MCF 10A (cell line): Measurements from ENCODE around the gene MAGI1. TPM values are rescaled to one million over a fixed set of nuclear protein-coding genes. Genes with fewer than 3 reads are reported as not detected.
A peak's percentile ranks its signal among the peaks of the same experiment; 100 is the strongest.

Experiments used
- BruUV-seq: library from RNA; stranded (reverse); fragments of 400-500 nt; replicated peaks from 2 replicates; lab custom pipeline; 2021; lab: Mats Ljungman, UMichigan
- CTCF ChIA-PET: fragments of 300-600 bp; sonication (Branson Sonifier 250); formaldehyde crosslinking; extraction: SDS; loops from one replicate; lab custom pipeline; 2021; ENCODE audit warnings: antibody characterized with exemption, inconsistent platforms; lab: Yijun Ruan, JAX
- POLR2A ChIA-PET: fragments of 300-600, 350-650 bp; sonication (Branson Sonifier 250); formaldehyde crosslinking; extraction: SDS; loops from one replicate; lab custom pipeline; 2020; ENCODE audit warnings: antibody characterized with exemption, inconsistent platforms; lab: Yijun Ruan, JAX
- DNase-seq: peaks from one replicate; pipeline ENCODE4 v3.0.0-alpha.2; 2018; ENCODE audit not compliant: unreplicated experiment
- H3K27ac Mint-ChIP-seq: one replicate; pipeline ENCODE4 v1.8.0; 2022; ENCODE audit warnings: mild to moderate bottlenecking, low read depth, mixed read lengths; ENCODE audit not compliant: unreplicated experiment
- H3K27me3 Mint-ChIP-seq: one replicate; pipeline ENCODE4 v1.8.0; 2022; ENCODE audit warnings: mixed read lengths; ENCODE audit not compliant: insufficient read depth, unreplicated experiment
- H3K36me3 Mint-ChIP-seq: one replicate; pipeline ENCODE4 v1.8.0; 2022; ENCODE audit warnings: mild to moderate bottlenecking, moderate library complexity, mixed read lengths; ENCODE audit not compliant: insufficient read depth, unreplicated experiment
- H3K4me1 Mint-ChIP-seq: one replicate; pipeline ENCODE4 v1.8.0; 2022; ENCODE audit warnings: mixed read lengths; ENCODE audit not compliant: insufficient read depth, unreplicated experiment
- H3K4me3 Mint-ChIP-seq: one replicate; pipeline ENCODE4 v1.8.0; 2022; ENCODE audit warnings: mild to moderate bottlenecking, moderate library complexity, mixed read lengths; ENCODE audit not compliant: unreplicated experiment
- H3K9me3 Mint-ChIP-seq: one replicate; pipeline ENCODE4 v1.8.0; 2022; ENCODE audit warnings: mixed read lengths; ENCODE audit not compliant: unreplicated experiment
- intact Hi-C: fragments of 100-400 bp; cut with micrococcal nuclease; formaldehyde crosslinking; loops from 2 replicates; pipeline ENCODE4 v1.14.1; 2022
- total RNA-seq: library from RNA; stranded (reverse); gene quantifications from 2 replicates; pipeline ENCODE4 v1.2.3, GENCODE V29; 2022
- TF ChIP-seq, protein P1 (sequence below): fragments of 200-600 bp; IDR thresholded peaks from one replicate; pipeline ENCODE4 v1.8.0; 2022; ENCODE audit warnings: antibody characterized with exemption, mild to moderate bottlenecking; ENCODE audit not compliant: unreplicated experiment

Gene MAGI1
- total RNA-seq, 1 experiment from 2014 or later, result 6.2 TPM

DNA sequence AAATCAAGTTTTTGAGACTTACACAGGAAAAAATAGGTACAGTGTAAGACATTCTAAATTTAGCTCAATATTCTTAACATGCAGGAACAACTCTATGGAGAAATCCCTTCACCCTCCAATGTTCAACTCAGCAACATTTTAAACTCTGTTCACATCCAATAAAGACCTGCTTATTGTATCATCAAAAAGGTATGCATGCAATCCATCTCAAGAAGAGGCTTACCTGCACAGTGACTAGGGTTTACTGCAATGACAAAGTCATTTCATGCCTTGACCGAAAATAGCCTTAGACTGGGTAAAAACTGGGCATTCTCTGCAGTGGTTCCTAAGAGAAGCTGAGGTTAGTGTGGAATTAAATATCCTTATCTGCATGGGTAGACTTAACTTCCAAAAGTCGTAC is 80.5 kb downstream of the MAGI1 start:
- Mint-ChIP-seq H3K4me3 (no peak overlapping the region), H3K36me3 (no peaks in the 10 kb centered on the region), H3K9me3 (no peaks in the 10 kb centered on the region), H3K27ac (no peak overlapping the region), H3K4me1 (peaks cover 6% of the 10 kb centered on the region), H3K27me3 (no peaks in the 10 kb centered on the region)
- no TSS peak for BruUV-seq
- POLR2A ChIA-PET, result no interaction called here
- CTCF ChIA-PET, result interaction anchor here (0.7 kb wide), 1 partner anchor 48 kb away, joined by 3 read pairs; no protein-coding TSS in a partner anchor
- TF ChIP-seq, protein P1, sequence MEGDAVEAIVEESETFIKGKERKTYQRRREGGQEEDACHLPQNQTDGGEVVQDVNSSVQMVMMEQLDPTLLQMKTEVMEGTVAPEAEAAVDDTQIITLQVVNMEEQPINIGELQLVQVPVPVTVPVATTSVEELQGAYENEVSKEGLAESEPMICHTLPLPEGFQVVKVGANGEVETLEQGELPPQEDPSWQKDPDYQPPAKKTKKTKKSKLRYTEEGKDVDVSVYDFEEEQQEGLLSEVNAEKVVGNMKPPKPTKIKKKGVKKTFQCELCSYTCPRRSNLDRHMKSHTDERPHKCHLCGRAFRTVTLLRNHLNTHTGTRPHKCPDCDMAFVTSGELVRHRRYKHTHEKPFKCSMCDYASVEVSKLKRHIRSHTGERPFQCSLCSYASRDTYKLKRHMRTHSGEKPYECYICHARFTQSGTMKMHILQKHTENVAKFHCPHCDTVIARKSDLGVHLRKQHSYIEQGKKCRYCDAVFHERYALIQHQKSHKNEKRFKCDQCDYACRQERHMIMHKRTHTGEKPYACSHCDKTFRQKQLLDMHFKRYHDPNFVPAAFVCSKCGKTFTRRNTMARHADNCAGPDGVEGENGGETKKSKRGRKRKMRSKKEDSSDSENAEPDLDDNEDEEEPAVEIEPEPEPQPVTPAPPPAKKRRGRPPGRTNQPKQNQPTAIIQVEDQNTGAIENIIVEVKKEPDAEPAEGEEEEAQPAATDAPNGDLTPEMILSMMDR, result no peak
- DNase-seq, result no peak
- intact Hi-C loops, result no loop called here

DNA sequence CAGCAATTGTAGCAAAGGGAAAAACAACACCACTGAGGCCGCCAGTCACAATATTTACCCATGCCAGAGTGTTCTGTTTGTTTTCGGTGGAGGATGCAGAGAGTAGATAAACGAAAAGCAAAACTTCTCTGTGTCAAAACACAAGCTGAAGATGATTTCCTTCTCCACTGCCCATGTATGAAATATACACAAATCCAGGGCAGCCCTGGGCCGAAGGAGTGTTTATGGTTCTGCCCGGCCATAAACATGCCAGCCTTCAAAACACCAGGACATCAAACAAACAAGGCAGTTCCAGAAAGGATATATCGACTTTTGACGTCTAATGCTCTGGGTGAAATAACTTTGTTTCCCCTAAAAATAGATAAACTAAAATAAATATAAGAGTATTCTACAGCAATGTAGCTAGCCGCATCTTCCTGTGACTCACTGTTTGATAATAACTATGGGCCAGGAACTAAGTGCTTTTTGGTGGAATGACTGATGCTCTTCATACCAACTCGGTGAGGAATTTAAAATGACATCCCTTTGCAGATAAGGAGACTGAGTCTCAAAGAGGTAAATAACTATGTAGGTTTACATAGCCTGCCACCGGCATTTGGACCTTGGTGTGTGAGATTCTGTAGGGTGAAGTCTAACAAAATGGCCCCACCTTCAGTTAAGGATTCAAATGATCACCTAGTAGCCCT is 82.8 kb downstream of the MAGI1 start:
- Mint-ChIP-seq H3K27ac (no peak overlapping the region), H3K4me1 (peaks cover 6% of the 10 kb centered on the region), H3K4me3 (no peak overlapping the region), H3K36me3 (no peaks in the 10 kb centered on the region), H3K27me3 (no peaks in the 10 kb centered on the region), H3K9me3 (no peaks in the 10 kb centered on the region)
- peak; percentile 14 for DNase-seq
- ChIA-PET CTCF (no interaction called here), POLR2A (interaction anchor here (0.6 kb wide), 2 partner anchors 15 to 110 kb away, joined by 3 read pairs; no protein-coding TSS in a partner anchor)
- intact Hi-C loops, result no loop called here
- BruUV-seq, result no TSS peak
- TF ChIP-seq, protein P1, result no peak

DNA sequence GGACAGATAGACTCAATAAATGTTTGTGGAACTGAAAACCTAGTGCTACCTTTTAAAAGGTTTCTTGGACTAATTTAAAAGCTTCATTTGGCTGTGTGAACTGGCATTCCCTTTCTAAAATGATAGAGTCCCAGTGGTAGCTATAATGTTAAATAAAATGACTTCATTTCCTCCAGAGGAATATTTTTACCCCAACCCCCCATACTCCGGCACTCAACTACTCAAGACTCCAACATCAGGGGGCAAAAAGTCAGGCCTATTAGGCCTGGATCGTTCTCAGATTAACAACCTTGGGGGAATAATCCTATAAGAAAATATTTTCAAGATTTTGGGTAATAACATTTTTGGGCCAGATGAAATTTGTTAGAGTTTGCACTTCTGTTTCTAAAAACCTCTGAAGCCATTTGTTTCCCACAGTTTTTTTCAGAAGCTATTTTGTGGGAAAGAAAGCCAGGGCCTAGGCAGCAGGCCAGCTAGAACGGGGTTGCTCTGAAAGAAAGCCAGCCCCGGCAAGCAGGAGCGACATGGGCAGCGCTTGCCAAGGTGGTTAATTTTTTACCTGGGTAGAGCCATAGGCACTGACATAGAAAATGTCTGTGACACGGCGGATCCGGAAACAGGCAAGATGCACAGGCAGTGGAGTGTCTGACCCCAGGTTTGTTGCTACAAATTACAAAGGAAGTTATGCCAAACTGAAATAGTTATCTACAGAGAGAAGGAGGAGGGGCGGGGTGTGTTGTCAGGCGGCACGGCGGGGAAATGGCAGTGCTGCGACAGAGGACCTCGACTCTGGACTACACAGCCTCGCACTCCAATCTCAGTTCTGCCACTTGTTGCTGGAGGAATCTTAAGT is 84.6 kb downstream of the MAGI1 start:
- Mint-ChIP-seq H3K4me1 (peaks cover 6% of the 10 kb centered on the region), H3K27me3 (no peaks in the 10 kb centered on the region), H3K27ac (no peak overlapping the region), H3K9me3 (no peaks in the 10 kb centered on the region), H3K36me3 (no peaks in the 10 kb centered on the region), H3K4me3 (no peak overlapping the region)
- no peak for DNase-seq
- CTCF ChIA-PET, result interaction anchor here (0.7 kb wide), 1 partner anchor 47 kb away, joined by 3 read pairs; no protein-coding TSS in a partner anchor
- POLR2A ChIA-PET, result no interaction called here
- intact Hi-C loops, result no loop called here
- BruUV-seq, result no TSS peak
- TF ChIP-seq, protein P1, result no peak

DNA sequence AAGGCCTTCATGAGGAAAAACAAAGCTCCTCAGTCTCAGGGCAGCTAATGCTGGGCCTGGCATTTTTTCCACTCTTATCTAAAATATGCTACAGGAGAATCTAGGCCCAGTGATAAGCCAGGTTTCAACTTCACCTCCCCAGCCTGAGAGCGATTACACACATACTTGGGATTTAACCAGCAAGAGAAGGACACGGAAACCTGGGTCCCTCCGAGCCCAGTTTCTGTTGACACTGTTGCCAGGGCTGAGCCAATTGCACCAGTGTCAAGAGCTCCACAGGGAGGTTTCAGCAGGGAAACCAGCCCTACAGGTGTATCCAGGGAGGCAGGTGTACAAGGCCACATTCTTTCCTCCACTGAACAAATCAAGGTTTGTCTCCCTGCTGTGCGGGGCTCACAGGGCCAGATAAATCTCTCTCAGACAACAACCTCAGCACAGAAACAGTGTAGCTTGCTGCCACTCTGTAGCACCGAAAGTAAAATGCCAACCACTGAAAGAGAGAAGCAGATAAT is 85.4 kb downstream of the MAGI1 start:
- CTCF ChIA-PET, result no interaction called here
- H3K27me3 Mint-ChIP-seq, result no peaks in the 10 kb centered on the region
- peaks cover 6% of the 10 kb centered on the region for H3K4me1 Mint-ChIP-seq
- no peak overlapping the region for H3K27ac Mint-ChIP-seq
- no peaks in the 10 kb centered on the region for H3K9me3 Mint-ChIP-seq
- DNase-seq, result no peak
- peaks cover 2% of the 10 kb centered on the region for H3K36me3 Mint-ChIP-seq
- intact Hi-C loops, result no loop called here
- no peak overlapping the region for H3K4me3 Mint-ChIP-seq
- no TSS peak for BruUV-seq
- TF ChIP-seq, protein P1, result no peak
- POLR2A ChIA-PET, result interaction anchor here (0.8 kb wide), 1 partner anchor 10 kb away, joined by 3 read pairs; no protein-coding TSS in a partner anchor
